ENCODE results near the gene PARD3B. TPM values are rescaled to one million over a fixed set of nuclear protein-coding genes. Genes with fewer than 3 reads are reported as not detected.

Gene PARD3B
- total RNA-seq, 1 experiment from 2014 or later: 2.0 TPM

DNA sequence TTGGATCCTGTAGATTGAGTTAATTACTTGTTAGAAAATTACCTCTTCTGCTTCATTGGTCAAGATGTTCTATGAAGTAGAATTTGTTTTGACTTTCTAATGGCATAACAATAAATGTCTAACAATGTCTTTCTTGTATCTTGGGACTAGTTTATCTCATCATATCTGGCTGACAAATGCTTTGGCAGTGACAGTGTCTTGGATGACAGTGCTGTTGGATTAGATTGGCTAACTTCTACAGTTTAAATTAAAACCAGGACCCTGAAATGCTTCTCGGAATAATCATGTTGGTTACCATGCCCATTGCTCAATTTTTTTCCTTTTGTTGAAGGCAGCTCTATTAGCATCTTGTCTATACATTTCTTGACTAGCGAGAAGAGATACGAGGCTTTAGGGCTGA, 176.9 kb downstream of the PARD3B start:
- no peak for DNase-seq (ENCODE audit: low read depth, low spot score)
- no peak overlapping the region for H3K4me3 ChIP-seq (replicated peaks in 1 of 2; ENCODE audit: low read depth in 1 of 2, low read length in 2 of 2)
- H3K4me2 ChIP-seq (ENCODE audit: low read length): no peak overlapping the region
- RAD21 ChIA-PET (ENCODE audit: low non-redundant PET in 1 of 2, low total read pairs in 2 of 2, uncharacterized antibody in 2 of 2, unreplicated experiment in 2 of 2): no interaction called here
- TF ChIP-seq POLR2AphosphoS5 (IDR thresholded peaks at IDR 0.05; ENCODE audit: low read depth, low read length) (no peak), TCF7L2 (IDR thresholded peaks at IDR 0.05; ENCODE audit: borderline replicate concordance, extremely low read depth, insufficient read depth, insufficient read length) (no peak), POLR2A (IDR thresholded peaks at IDR 0.05; ENCODE audit: borderline replicate concordance, extremely low read depth, insufficient read depth, insufficient read length) (no peak), RAD21 (IDR thresholded peaks at IDR 0.05; ENCODE audit: low read depth) (no peak)
- TF ChIP-seq, protein P1, sequence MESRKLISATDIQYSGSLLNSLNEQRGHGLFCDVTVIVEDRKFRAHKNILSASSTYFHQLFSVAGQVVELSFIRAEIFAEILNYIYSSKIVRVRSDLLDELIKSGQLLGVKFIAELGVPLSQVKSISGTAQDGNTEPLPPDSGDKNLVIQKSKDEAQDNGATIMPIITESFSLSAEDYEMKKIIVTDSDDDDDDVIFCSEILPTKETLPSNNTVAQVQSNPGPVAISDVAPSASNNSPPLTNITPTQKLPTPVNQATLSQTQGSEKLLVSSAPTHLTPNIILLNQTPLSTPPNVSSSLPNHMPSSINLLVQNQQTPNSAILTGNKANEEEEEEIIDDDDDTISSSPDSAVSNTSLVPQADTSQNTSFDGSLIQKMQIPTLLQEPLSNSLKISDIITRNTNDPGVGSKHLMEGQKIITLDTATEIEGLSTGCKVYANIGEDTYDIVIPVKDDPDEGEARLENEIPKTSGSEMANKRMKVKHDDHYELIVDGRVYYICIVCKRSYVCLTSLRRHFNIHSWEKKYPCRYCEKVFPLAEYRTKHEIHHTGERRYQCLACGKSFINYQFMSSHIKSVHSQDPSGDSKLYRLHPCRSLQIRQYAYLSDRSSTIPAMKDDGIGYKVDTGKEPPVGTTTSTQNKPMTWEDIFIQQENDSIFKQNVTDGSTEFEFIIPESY (IDR thresholded peaks at IDR 0.05; ENCODE audit: extremely low read depth, insufficient replicate concordance, low read length): no peak
- TF ChIP-seq, protein P2, sequence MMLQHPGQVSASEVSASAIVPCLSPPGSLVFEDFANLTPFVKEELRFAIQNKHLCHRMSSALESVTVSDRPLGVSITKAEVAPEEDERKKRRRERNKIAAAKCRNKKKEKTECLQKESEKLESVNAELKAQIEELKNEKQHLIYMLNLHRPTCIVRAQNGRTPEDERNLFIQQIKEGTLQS (IDR thresholded peaks at IDR 0.05): no peak
- H3K27ac ChIP-seq (ENCODE audit: low read depth, low read length): no peak overlapping the region
- BruUV-seq (replicated peaks): no TSS peak
- intact Hi-C loops (cut with micrococcal nuclease): no loop called here
- H3K79me2 ChIP-seq (ENCODE audit: insufficient read depth, low read length): no peaks in the 10 kb centered on the region
- no peak overlapping the region for H2AFZ ChIP-seq (ENCODE audit: low read depth, low read length, poor library complexity, severe bottlenecking)
- no peak for ATAC-seq
- no peaks in the 10 kb centered on the region for H3K36me3 ChIP-seq (ENCODE audit: control insufficient read depth in 1 of 2, insufficient read depth in 2 of 2, low read length in 2 of 2)
- no peaks in the 10 kb centered on the region for H3K4me1 ChIP-seq (ENCODE audit: control insufficient read depth in 1 of 2, insufficient read depth in 2 of 2, low read length in 2 of 2)
- H4K20me1 ChIP-seq (ENCODE audit: insufficient read depth): no peaks in the 10 kb centered on the region
- H3K9me3 ChIP-seq (ENCODE audit: control insufficient read depth in 1 of 2, insufficient read depth in 1 of 2, low read depth in 1 of 2, low read length in 2 of 2): no peaks in the 10 kb centered on the region
- no peaks in the 10 kb centered on the region for H3K27me3 ChIP-seq (ENCODE audit: insufficient read depth, low read length)
- no peaks in the 10 kb centered on the region for H3K9me2 ChIP-seq (ENCODE audit: insufficient read depth)
- CTCF ChIA-PET: no interaction called here
- POLR2A ChIA-PET: no interaction called here
- H3K9ac ChIP-seq (ENCODE audit: low read length): no peak overlapping the region

DNA sequence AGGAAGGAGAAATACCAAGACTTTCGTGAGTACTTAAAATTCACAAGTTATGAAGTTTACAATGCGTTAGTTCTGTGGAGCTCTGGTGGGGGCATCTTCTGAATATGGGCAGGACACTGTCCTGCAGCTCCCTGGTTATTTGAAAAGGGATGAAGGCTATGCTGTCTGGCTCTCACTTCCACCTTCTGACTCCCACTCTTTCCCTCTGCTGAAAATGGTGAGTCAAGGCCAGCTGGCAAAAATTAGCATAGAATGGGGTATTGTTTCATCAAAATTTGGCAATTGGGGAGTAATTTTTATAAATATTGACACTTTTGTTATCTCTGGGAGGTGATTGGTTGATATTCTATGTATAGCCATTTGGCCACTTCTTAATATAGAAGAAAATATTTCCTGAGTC, 177.4 kb downstream of the PARD3B start:
- Histone ChIP-seq H3K27ac (ENCODE audit: low read depth, low read length) (no peak overlapping the region), H3K9me2 (ENCODE audit: insufficient read depth) (no peaks in the 10 kb centered on the region), H3K4me3 (replicated peaks in 1 of 2; ENCODE audit: low read depth in 1 of 2, low read length in 2 of 2) (no peak overlapping the region), H4K20me1 (ENCODE audit: insufficient read depth) (no peaks in the 10 kb centered on the region), H2AFZ (ENCODE audit: low read depth, low read length, poor library complexity, severe bottlenecking) (no peak overlapping the region), H3K79me2 (ENCODE audit: insufficient read depth, low read length) (no peaks in the 10 kb centered on the region), H3K27me3 (ENCODE audit: insufficient read depth, low read length) (no peaks in the 10 kb centered on the region), H3K9me3 (ENCODE audit: control insufficient read depth in 1 of 2, insufficient read depth in 1 of 2, low read depth in 1 of 2, low read length in 2 of 2) (no peaks in the 10 kb centered on the region), H3K4me2 (ENCODE audit: low read length) (no peak overlapping the region), H3K9ac (ENCODE audit: low read length) (no peak overlapping the region), H3K36me3 (ENCODE audit: control insufficient read depth in 1 of 2, insufficient read depth in 2 of 2, low read length in 2 of 2) (no peaks in the 10 kb centered on the region), H3K4me1 (ENCODE audit: control insufficient read depth in 1 of 2, insufficient read depth in 2 of 2, low read length in 2 of 2) (no peaks in the 10 kb centered on the region)
- ChIA-PET CTCF (no interaction called here), POLR2A (no interaction called here), RAD21 (ENCODE audit: low non-redundant PET in 1 of 2, low total read pairs in 2 of 2, uncharacterized antibody in 2 of 2, unreplicated experiment in 2 of 2) (no interaction called here)
- intact Hi-C loops (cut with micrococcal nuclease): no loop called here
- TF ChIP-seq EGR1 (IDR thresholded peaks at IDR 0.05; ENCODE audit: low read depth) (no peak), FOSL1 (IDR thresholded peaks at IDR 0.05; ENCODE audit: low read depth) (no peak), CEBPB (IDR thresholded peaks at IDR 0.05; ENCODE audit: low read depth) (no peak)
- ATAC-seq (no peak), DNase-seq (ENCODE audit: low read depth, low spot score) (no peak)
- BruUV-seq (replicated peaks): no TSS peak
